ENCODE measurements around the gene CADPS2.

CADPS2 gene

GRCh38 chr7:122492007-122492406, 394.3 kb downstream of the CADPS2 start:
- H4K20me1 ChIP-seq: no peaks in the 10 kb centered on the region
- H3K36me3 ChIP-seq: no peaks in the 10 kb centered on the region
- H3K4me1 ChIP-seq: no peaks in the 10 kb centered on the region
- H3K9ac ChIP-seq: no peak overlapping the region
- H3K27me3 ChIP-seq: no peaks in the 10 kb centered on the region
- no peak for TF ChIP-seq Cebpa-rat (IDR thresholded peaks at IDR 0.05)
- no peaks in the 10 kb centered on the region for H3K9me3 ChIP-seq
- no peak overlapping the region for H3K27ac ChIP-seq
- H3K4me2 ChIP-seq: no peak overlapping the region
- no peak overlapping the region for H3K4me3 ChIP-seq

DNA sequence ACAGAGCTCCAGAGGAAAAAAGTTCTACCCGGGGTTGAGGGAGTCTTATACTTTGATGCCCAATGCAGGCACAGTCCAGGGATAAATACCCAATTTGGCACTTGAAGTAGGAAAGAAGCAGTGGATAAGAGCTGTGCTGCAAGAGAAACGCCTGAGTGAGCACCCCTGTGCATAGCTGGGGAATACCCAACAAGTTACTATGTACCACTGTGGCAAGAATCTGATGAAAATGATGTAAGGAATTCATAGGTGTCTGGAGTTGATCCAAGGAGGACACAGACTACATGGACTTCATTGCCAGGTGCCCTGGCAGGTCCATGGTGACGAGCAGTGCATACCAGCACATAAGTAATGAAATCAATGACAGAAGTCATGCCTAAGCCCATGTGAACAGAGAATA, 398.0 kb downstream of the CADPS2 start:
- H3K27ac ChIP-seq: no peak overlapping the region

DNA sequence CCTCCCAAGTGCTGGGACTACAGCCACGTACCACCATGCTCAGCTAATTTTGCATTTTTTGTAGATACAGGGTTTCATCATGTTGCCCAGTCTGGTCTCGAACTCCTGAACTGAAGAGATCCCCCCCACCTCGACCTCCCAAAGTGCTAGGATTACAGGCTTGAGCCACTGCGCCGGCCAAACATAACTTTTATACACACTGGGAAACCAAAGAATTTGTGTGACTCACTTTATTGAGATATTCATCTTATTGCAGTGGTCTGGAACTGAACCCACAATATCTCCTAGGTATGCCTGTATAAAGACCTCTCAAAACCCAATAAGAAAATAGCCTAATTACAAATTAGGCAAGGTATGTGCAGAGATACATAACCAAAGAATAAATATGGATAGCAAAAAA, 399.1 kb downstream of the CADPS2 start:
- Histone ChIP-seq H3K4me3 (no peak overlapping the region), H3K27me3 (no peaks in the 10 kb centered on the region), H3K4me1 (no peaks in the 10 kb centered on the region), H3K4me2 (no peak overlapping the region), H3K27ac (no peak overlapping the region), H4K20me1 (no peaks in the 10 kb centered on the region), H3K36me3 (no peaks in the 10 kb centered on the region), H3K9me3 (no peaks in the 10 kb centered on the region), H3K9ac (no peak overlapping the region)
- no peak for TF ChIP-seq Cebpa-rat (IDR thresholded peaks at IDR 0.05)

More for the DNA sequence above, 398.0 kb downstream of the CADPS2 start:
- Histone ChIP-seq H3K9me3 (no peaks in the 10 kb centered on the region), H3K27me3 (no peaks in the 10 kb centered on the region), H3K36me3 (no peaks in the 10 kb centered on the region), H3K4me3 (no peak overlapping the region), H3K4me2 (no peak overlapping the region), H3K4me1 (no peaks in the 10 kb centered on the region), H3K9ac (no peak overlapping the region), H4K20me1 (no peaks in the 10 kb centered on the region)
- no peak for TF ChIP-seq Cebpa-rat (IDR thresholded peaks at IDR 0.05)

DNA sequence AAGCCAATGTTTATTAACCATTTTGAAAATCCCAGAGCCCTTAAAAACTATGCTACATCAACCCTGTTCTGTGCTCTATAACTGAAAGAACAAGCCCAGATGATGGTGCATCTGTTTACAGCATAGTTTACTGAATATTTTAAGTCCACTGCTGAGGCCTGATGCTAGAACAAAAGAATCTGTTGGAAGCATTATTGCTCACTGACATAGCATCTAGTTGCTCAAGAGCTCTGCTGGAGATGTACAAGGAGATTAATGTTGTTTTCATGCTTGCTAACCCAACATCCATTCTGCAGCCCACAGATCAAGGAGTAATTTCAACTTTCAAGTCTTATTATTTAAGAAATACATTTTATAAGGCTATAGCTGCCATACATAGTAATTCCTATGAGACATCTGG, 400.4 kb downstream of the CADPS2 start:
- no peaks in the 10 kb centered on the region for H3K36me3 ChIP-seq
- no peak overlapping the region for H3K4me3 ChIP-seq
- H3K27ac ChIP-seq: no peak overlapping the region
- H4K20me1 ChIP-seq: no peaks in the 10 kb centered on the region
- H3K4me2 ChIP-seq: no peak overlapping the region
- H3K27me3 ChIP-seq: no peaks in the 10 kb centered on the region
- no peaks in the 10 kb centered on the region for H3K9me3 ChIP-seq
- no peak overlapping the region for H3K9ac ChIP-seq
- H3K4me1 ChIP-seq: no peaks in the 10 kb centered on the region
- no peak for TF ChIP-seq Cebpa-rat (IDR thresholded peaks at IDR 0.05)

- Histone ChIP-seq H3K4me3 (no peak overlapping the region), H3K9ac (no peak overlapping the region), H3K27ac (no peak overlapping the region), H3K9me3 (no peaks in the 10 kb centered on the region), H3K4me1 (no peaks in the 10 kb centered on the region), H3K4me2 (no peak overlapping the region), H3K36me3 (no peaks in the 10 kb centered on the region), H3K27me3 (no peaks in the 10 kb centered on the region), H4K20me1 (no peaks in the 10 kb centered on the region)
- TF ChIP-seq Cebpa-rat (IDR thresholded peaks at IDR 0.05): no peak
Observed at GRCh38 chr7:122482212-122482611, 404.0 kb downstream of the CADPS2 start.

DNA sequence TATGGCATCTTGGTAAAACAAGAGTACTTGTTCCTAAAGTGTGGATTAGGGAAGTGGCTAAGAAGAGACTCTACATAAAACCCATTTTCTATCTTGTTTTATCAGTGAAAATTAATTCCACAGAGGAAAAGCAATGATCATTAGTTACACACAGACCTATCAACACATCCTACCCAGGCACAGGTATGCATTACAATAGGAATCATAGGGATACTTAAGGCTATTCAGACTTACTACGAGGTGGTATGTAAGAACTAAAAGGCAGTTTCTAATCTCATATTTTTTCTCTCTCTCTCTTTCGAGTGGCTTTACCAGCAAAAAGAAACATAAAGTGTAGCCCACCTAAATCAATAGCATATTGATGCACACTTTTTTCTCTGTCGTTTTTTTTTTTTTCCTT, 415.4 kb downstream of the CADPS2 start:
- Histone ChIP-seq H3K27ac (no peak overlapping the region), H3K9me3 (no peaks in the 10 kb centered on the region), H3K4me1 (no peaks in the 10 kb centered on the region), H3K4me3 (no peak overlapping the region), H3K4me2 (no peak overlapping the region), H3K36me3 (no peaks in the 10 kb centered on the region), H3K27me3 (no peaks in the 10 kb centered on the region), H4K20me1 (no peaks in the 10 kb centered on the region), H3K9ac (no peak overlapping the region)
- TF ChIP-seq Cebpa-rat (IDR thresholded peaks at IDR 0.05): no peak

DNA sequence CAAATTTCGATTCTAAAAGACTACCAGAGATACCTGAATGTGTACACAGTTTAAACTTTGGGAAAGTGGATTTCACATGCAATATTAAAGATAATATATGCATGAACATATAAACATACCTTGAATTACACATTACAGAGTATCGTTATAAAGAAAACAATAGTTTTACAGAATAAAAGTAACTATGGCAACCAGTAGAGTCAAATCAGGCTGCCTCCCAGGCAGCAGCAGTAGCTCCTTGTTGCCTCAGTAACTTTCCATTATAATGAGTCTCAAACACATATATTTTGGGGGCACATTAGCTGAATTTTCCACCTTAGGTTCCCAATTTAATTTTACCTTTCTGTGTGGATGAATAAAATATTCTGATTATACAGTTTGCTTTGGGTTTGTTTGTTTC, 417.3 kb downstream of the CADPS2 start:
- Histone ChIP-seq H4K20me1 (no peaks in the 10 kb centered on the region), H3K27me3 (no peaks in the 10 kb centered on the region), H3K4me1 (no peaks in the 10 kb centered on the region), H3K4me3 (no peak overlapping the region), H3K36me3 (no peaks in the 10 kb centered on the region), H3K27ac (no peak overlapping the region), H3K9ac (no peak overlapping the region), H3K9me3 (no peaks in the 10 kb centered on the region), H3K4me2 (no peak overlapping the region)
- no peak for TF ChIP-seq Cebpa-rat (IDR thresholded peaks at IDR 0.05)

DNA sequence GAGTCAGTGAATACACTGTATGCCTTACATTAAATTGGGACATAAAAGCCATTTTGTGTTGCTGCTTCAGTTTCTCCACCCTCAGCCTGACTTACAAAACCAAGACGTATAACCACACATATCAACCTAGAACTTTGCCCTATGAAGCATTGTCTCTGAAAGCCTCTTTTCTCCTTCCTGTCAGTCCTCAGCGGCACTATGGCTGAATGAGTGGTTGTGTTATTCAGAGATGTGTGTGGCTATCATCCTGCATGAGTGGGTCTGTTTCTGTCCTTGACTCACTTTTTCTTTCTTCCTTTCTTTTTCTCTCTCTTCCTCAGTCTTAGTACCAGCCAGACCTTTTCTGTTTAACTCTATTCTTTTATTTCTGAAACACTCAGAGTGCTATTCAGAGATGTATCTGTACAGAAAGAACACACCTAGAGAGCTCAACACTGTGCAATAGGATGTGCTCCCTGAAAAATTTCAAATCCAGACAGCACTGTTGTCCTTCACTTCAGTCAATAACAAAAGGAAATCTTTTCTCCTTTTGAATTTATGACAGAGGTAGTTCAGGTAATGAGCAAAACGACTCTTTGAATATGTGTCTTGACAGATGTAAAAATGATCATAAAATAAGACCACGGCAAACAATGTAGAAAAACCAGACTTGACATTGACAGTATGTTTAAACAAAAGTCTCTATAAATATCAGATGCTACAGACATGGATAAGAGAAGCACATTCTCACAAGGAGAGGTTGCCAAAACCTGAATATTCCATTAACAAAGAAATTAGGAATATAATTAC, 418.4 kb downstream of the CADPS2 start:
- Histone ChIP-seq H3K4me3 (no peak overlapping the region), H3K9ac (no peak overlapping the region), H3K27ac (no peak overlapping the region), H3K4me2 (no peak overlapping the region), H3K9me3 (no peaks in the 10 kb centered on the region), H3K27me3 (no peaks in the 10 kb centered on the region), H4K20me1 (no peaks in the 10 kb centered on the region), H3K36me3 (no peaks in the 10 kb centered on the region), H3K4me1 (no peaks in the 10 kb centered on the region)
- no peak for TF ChIP-seq Cebpa-rat (IDR thresholded peaks at IDR 0.05)

DNA sequence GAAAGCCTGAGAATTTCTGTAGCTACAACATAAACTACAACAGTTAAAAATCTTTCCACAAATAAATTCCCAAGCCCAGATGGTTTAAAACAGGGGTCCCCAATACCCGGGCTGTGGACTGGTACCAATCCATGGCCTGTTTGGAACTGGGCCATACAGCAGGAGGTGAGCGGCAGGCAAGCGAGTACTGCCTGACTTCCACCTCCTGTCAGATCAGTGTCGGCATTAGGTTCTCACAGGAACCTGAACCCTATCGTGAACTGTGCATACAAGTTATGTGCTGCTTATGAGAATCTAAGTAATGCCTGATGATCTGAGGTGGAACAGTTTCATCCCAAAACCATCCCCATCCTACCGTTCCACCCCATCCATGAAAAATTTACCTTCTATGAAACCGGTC, 421.0 kb downstream of the CADPS2 start:
- Histone ChIP-seq H3K27ac (no peak overlapping the region), H3K9me3 (no peaks in the 10 kb centered on the region), H3K4me3 (no peak overlapping the region), H4K20me1 (no peaks in the 10 kb centered on the region), H3K36me3 (no peaks in the 10 kb centered on the region), H3K4me1 (no peaks in the 10 kb centered on the region), H3K27me3 (no peaks in the 10 kb centered on the region), H3K9ac (no peak overlapping the region), H3K4me2 (no peak overlapping the region)
- no peak for TF ChIP-seq Cebpa-rat (IDR thresholded peaks at IDR 0.05)

- Histone ChIP-seq H3K9me3 (no peaks in the 10 kb centered on the region), H3K4me1 (no peaks in the 10 kb centered on the region), H3K9ac (no peak overlapping the region), H3K4me3 (no peak overlapping the region), H3K27ac (no peak overlapping the region), H3K4me2 (no peak overlapping the region), H4K20me1 (no peaks in the 10 kb centered on the region), H3K36me3 (no peaks in the 10 kb centered on the region), H3K27me3 (no peaks in the 10 kb centered on the region)
- no peak for TF ChIP-seq Cebpa-rat (IDR thresholded peaks at IDR 0.05)
Observed at GRCh38 chr7:122463631-122464030, 422.6 kb downstream of the CADPS2 start.

- H4K20me1 ChIP-seq: no peaks in the 10 kb centered on the region
- no peaks in the 10 kb centered on the region for H3K4me1 ChIP-seq
- H3K9me3 ChIP-seq: no peaks in the 10 kb centered on the region
- no peaks in the 10 kb centered on the region for H3K36me3 ChIP-seq
- H3K4me3 ChIP-seq: no peak overlapping the region
- H3K27ac ChIP-seq: no peak overlapping the region
- H3K4me2 ChIP-seq: no peak overlapping the region
- H3K9ac ChIP-seq: no peak overlapping the region
- H3K27me3 ChIP-seq: no peaks in the 10 kb centered on the region
- no peak for TF ChIP-seq Cebpa-rat (IDR thresholded peaks at IDR 0.05)
Observed at GRCh38 chr7:122460936-122461335, 425.3 kb downstream of the CADPS2 start.
